Sigmoid colon (tissue), 7 donors: Measurements from ENCODE around the gene SMG5. TPM values are rescaled to one million over a fixed set of nuclear protein-coding genes. Genes with fewer than 3 reads are reported as not detected.

Experiments used
- DNase-seq: peaks from one replicate; pipeline ENCODE4 v3.0.0-alpha.2; 2019
- H3K27ac ChIP-seq, 4 donors: fragments of 200-600 bp; sonication (generic); one replicate each; pipeline ENCODE4 v1.5.1; 2016 to 2019; ENCODE audit warnings: mild to moderate bottlenecking in 1 of 4
- H3K27me3 ChIP-seq, 3 donors: fragments of 200-600 bp; sonication (generic); one replicate each; pipeline ENCODE4 v1.5.1; 2019; ENCODE audit warnings: mild to moderate bottlenecking in 1 of 3
- H3K36me3 ChIP-seq, 4 donors: fragments of 200-600 bp; sonication (generic); one replicate each; pipeline ENCODE4 v1.5.1; 2016 to 2019
- H3K4me1 ChIP-seq, 4 donors: fragments of 200-600 bp; sonication (generic); one replicate each; pipeline ENCODE4 v1.5.1; 2017 to 2019
- H3K4me3 ChIP-seq, 4 donors: fragments of 200-600 bp; sonication (generic); one replicate each; pipeline ENCODE4 v1.5.1; 2017 to 2019; ENCODE audit warnings: mild to moderate bottlenecking in 2 of 4, moderate library complexity in 1 of 4
- H3K9me3 ChIP-seq, 4 donors: fragments of 200-600 bp in 3 of 4; sonication (generic) in 3 of 4; one replicate each; pipeline versions ENCODE4 v1.5.1 to v1.6.1; 2013 to 2019
- EP300 ChIP-seq, 4 donors: sonication (generic); formaldehyde crosslinking; IDR thresholded peaks; one replicate each; pipeline ENCODE4 v1.6.1; 2017; ENCODE audit warnings: antibody characterized with exemption in 4 of 4
- POLR2A ChIP-seq, 2 donors: fragments of 450-650 bp; IDR thresholded peaks; one replicate each; pipeline ENCODE4 v1.6.1; 2016; ENCODE audit warnings: antibody characterized with exemption in 2 of 2, mild to moderate bottlenecking in 2 of 2, moderate library complexity in 2 of 2
- POLR2AphosphoS5 ChIP-seq, 4 donors: sonication (generic); formaldehyde crosslinking; IDR thresholded peaks; one replicate each; pipeline ENCODE4 v1.6.1; 2017; ENCODE audit warnings: antibody characterized with exemption in 4 of 4
- WGBS, 2 donors: extraction: QIAGEN DNeasy Blood & Tissue Kit; methylation state at CpG; one replicate each; pipeline ENCODE4 v1.1.7; 2013; 5-methylcytosine and 5-hydroxymethylcytosine counted together
- intact Hi-C: fragments of 100-400 bp; cut with DNase I; formaldehyde crosslinking; loops from one replicate; pipeline ENCODE4 v1.15.1; 2023
- polyA plus RNA-seq, 3 donors: library from polyadenylated mRNA; stranded (reverse); fragments of 200-250 nt; gene quantifications; one replicate each; pipeline ENCODE4 v1.2.3, GENCODE V29; 2013
- total RNA-seq, 4 donors: library from RNA; depleted of rRNA; stranded (reverse); fragments of >200 nt; gene quantifications; one replicate each; pipeline ENCODE4 v1.1.0, GENCODE V29; 2016
- TF ChIP-seq, protein P1 (sequence below), 4 experiments: fragments of 450-650 bp in 3 of 4; fragments of 200-600 bp in 1 of 4; IDR thresholded peaks; one replicate each; pipeline ENCODE4 v1.5.1; 2016 to 2019; ENCODE audit warnings: antibody characterized with exemption in 4 of 4, mild to moderate bottlenecking in 3 of 4, moderate library complexity in 2 of 4
- donor health status: healthy with polysubstance abuse.
- donor health status: Bipolar disorder and iron deficiency.
- donor health status: healthy.

The SMG5 gene
- total and polyA plus RNA-seq, 7 donors, result 25.2 to 78.2 (median 43.9) TPM

DNA sequence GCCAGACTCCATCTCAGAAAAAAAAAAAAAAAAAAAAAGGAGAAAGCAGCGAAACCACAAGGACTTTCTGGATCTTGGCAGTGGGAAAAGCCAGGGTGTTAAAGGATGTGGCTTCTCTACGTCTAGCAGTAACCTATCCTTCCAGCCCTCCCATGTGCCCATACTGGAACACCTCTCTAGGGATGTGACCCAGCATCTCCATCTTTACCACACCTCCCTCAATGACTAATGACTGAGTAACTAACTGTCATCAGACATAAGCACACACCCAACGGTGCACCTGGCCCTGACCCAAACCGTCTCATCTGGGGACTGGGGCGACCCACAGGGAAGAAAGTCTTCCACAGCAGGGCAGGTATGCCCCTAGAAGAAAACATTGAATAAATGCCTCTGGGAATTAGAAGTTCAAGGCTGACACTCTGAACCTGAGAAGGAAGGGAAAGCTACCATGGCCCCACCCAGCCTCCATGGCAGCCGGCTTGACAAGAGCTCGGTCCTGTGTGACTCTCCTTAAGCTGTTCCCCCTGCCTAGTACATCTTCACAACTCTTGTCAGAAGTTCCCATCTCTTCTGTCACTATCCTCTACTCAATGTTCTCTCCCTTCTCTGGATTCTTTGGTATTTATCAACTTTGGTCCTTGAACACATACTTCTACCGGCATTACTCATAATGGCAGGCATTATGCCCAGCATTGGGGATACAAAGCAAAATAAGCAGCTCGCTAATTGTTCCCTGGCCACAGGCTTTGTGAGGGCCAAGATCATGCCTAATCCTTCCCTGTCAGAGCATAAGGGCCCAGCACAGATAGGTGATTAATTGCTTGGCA is 20.0 kb downstream of the SMG5 start:
- Histone ChIP-seq H3K27ac (peak overlapping the region in 1 of 4 donors; percentile 33), H3K36me3 (peaks cover 55 to 99% (median 80%) of the 10 kb centered on the region in 4 donors)

DNA sequence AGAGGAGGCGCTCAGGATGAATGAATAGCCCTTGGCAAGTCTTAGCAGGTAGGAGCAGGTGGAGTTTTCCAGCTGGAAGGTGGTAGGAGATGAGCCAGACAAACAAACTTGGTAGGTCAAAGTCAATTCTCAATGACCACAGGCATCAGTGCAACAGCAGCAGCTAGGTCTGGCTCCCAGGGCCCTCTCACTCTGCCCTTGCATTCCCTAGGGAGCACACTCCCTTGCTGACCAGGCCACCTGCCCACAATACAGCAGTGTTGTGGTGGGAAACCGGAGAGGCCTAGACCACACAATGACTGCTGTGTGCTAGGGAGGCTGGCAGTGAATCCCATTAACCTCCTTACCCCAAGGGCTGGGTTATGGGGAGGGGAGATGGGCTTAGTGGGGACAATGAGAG is 21.7 kb downstream of the SMG5 start:
- intact Hi-C loops, result no loop called here
- Histone ChIP-seq H3K4me1 (peaks cover 0 to 5% (median 0%) of the 10 kb centered on the region in 4 donors), H3K4me3 (no peak overlapping the region), H3K27me3 (no peaks in the 10 kb centered on the region), H3K27ac (no peak overlapping the region), H3K9me3 (no peaks in the 10 kb centered on the region), H3K36me3 (peaks cover 40 to 99% (median 68%) of the 10 kb centered on the region in 4 donors)
- no peak for DNase-seq
- WGBS, 2 donors, result 91 to 96% methylated on average over 2 of the region's 2 CpGs
- TF ChIP-seq EP300 (IDR thresholded peaks at IDR 0.05) (no peak), POLR2AphosphoS5 (IDR thresholded peaks at IDR 0.05) (no peak), POLR2A (IDR thresholded peaks at IDR 0.05) (no peak)
- TF ChIP-seq, protein P1, sequence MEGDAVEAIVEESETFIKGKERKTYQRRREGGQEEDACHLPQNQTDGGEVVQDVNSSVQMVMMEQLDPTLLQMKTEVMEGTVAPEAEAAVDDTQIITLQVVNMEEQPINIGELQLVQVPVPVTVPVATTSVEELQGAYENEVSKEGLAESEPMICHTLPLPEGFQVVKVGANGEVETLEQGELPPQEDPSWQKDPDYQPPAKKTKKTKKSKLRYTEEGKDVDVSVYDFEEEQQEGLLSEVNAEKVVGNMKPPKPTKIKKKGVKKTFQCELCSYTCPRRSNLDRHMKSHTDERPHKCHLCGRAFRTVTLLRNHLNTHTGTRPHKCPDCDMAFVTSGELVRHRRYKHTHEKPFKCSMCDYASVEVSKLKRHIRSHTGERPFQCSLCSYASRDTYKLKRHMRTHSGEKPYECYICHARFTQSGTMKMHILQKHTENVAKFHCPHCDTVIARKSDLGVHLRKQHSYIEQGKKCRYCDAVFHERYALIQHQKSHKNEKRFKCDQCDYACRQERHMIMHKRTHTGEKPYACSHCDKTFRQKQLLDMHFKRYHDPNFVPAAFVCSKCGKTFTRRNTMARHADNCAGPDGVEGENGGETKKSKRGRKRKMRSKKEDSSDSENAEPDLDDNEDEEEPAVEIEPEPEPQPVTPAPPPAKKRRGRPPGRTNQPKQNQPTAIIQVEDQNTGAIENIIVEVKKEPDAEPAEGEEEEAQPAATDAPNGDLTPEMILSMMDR (IDR thresholded peaks at IDR 0.05), result no peak

More for the DNA sequence above, 20.0 kb downstream of the SMG5 start:
- WGBS, 2 donors, result 83 to 93% methylated on average over 9 of the region's 9 CpGs
- TF ChIP-seq EP300 (IDR thresholded peaks at IDR 0.05), result no peak
- no peak for TF ChIP-seq POLR2AphosphoS5 (IDR thresholded peaks at IDR 0.05)
- TF ChIP-seq, protein P1 (IDR thresholded peaks at IDR 0.05), result no peak
- no peak for TF ChIP-seq POLR2A (IDR thresholded peaks at IDR 0.05)
- H3K4me3 ChIP-seq, result no peak overlapping the region
- no peaks in the 10 kb centered on the region for H3K27me3 ChIP-seq
- intact Hi-C loops, result no loop called here
- DNase-seq, result no peak
- H3K4me1 ChIP-seq, result peaks cover 0 to 5% (median 0%) of the 10 kb centered on the region in 4 donors
- H3K9me3 ChIP-seq, result no peaks in the 10 kb centered on the region

DNA sequence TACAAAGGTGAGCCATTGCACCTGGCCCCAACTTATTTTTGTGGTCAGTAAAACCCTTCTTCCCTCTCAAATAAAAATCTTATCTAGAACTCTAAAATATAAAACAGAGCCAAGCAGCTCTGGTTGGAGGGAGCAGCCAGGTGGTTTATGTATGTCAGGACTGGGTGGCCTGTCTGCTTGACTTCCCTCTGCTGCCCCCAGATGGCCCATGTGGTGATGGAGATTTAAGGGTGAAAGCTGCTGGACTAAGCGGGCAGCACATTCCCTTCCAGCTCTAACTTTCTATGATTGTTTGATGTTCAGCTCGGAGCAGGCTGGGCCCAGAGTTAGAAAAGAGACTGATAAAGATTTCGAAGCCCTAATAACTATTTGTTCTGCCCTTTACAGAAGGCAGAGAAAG is 22.8 kb downstream of the SMG5 start:
- intact Hi-C loops, result no loop called here
- WGBS, 2 donors, result 89 to 93% methylated on average over 3 of the region's 3 CpGs

DNA sequence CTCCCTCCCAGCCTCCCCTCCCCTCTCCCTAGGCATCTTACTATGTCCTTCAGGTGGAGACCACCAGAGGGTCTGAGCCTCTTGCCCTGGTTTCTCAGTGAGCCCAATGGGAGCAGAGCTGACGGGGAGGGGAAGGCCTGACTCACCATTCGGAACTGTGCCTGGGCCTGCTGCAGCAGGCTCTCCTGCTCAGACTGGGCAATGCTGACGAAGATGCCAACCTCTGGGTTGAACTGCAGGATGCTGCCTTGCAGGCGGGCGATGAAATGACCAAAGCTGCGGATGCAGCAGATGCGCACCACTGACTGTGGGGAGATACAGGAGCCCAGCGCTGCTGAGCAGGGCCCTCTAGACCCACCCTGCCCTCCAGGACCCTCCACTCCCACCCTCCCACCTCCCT is 23.8 kb downstream of the SMG5 start:
- DNase-seq, result no peak
- Histone ChIP-seq H3K27me3 (no peaks in the 10 kb centered on the region), H3K4me3 (no peak overlapping the region), H3K9me3 (no peaks in the 10 kb centered on the region), H3K4me1 (peaks cover 0 to 5% (median 0%) of the 10 kb centered on the region in 4 donors), H3K27ac (no peak overlapping the region), H3K36me3 (peaks cover 37 to 100% (median 70%) of the 10 kb centered on the region in 4 donors)
- TF ChIP-seq EP300 (IDR thresholded peaks at IDR 0.05) (no peak), POLR2A (IDR thresholded peaks at IDR 0.05) (no peak), POLR2AphosphoS5 (IDR thresholded peaks at IDR 0.05) (no peak)
- TF ChIP-seq, protein P1 (IDR thresholded peaks at IDR 0.05), result no peak
- intact Hi-C loops, result no loop called here
- WGBS, 2 donors, result 97% methylated on average over 8 of the region's 8 CpGs

More for the DNA sequence above, 22.8 kb downstream of the SMG5 start:
- Histone ChIP-seq H3K27me3 (no peaks in the 10 kb centered on the region), H3K27ac (no peak overlapping the region), H3K4me3 (no peak overlapping the region), H3K9me3 (no peaks in the 10 kb centered on the region), H3K4me1 (peaks cover 0 to 5% (median 0%) of the 10 kb centered on the region in 4 donors), H3K36me3 (peaks cover 37 to 99% (median 68%) of the 10 kb centered on the region in 4 donors)
- TF ChIP-seq EP300 (IDR thresholded peaks at IDR 0.05), result no peak
- TF ChIP-seq POLR2AphosphoS5 (IDR thresholded peaks at IDR 0.05), result no peak
- TF ChIP-seq, protein P1 (IDR thresholded peaks at IDR 0.05), result no peak
- TF ChIP-seq POLR2A (IDR thresholded peaks at IDR 0.05), result no peak
- DNase-seq, result no peak
